Neural cell (in vitro differentiated cells): ENCODE measurements around the gene ZNF556. TPM values are rescaled to one million over a fixed set of nuclear protein-coding genes. Genes with fewer than 3 reads are reported as not detected.

Experiments
- H2AFZ ChIP-seq: fragments of 200-600, 300-800 bp; sonication (generic), shearing (Covaris generic); 2 replicates; pipeline ENCODE4 v1.6.0; 2014; ENCODE audit warnings: low read depth, mild to moderate bottlenecking, antibody characterized with exemption, low read length, moderate library complexity
- H3F3A ChIP-seq: fragments of 200-600 bp; shearing (Covaris generic); 2 replicates; pipeline ENCODE4 v1.6.1; 2016; ENCODE audit warnings: mild to moderate bottlenecking, moderate library complexity, mixed read lengths, antibody characterized with exemption, low read length; ENCODE audit not compliant: insufficient read depth, poor library complexity, severe bottlenecking
- H3K27ac ChIP-seq: fragments of 200-600, 300-800 bp; sonication (generic), shearing (Covaris generic); 2 replicates; pipeline ENCODE4 v1.5.1; 2014; ENCODE audit warnings: mild to moderate bottlenecking, low read length, moderate library complexity
- H3K27me3 ChIP-seq: fragments of 300-800, 200-600 bp; sonication (generic), shearing (Covaris generic); 2 replicates; pipeline ENCODE4 v1.6.0; 2014; ENCODE audit warnings: mild to moderate bottlenecking, low read depth, low read length, moderate library complexity; ENCODE audit not compliant: insufficient read depth
- H3K36me3 ChIP-seq: fragments of 300-800, 200-600 bp; sonication (generic), shearing (Covaris generic); 2 replicates; pipeline ENCODE4 v1.5.1; 2014; ENCODE audit warnings: mild to moderate bottlenecking, antibody characterized with exemption, low read length, moderate library complexity; ENCODE audit not compliant: insufficient read depth
- H3K4me2 ChIP-seq: fragments of 300-800, 200-600 bp; sonication (generic), shearing (Covaris generic); 2 replicates; pipeline ENCODE4 v1.6.0; 2014; ENCODE audit warnings: mild to moderate bottlenecking, low read length
- H3K4me3 ChIP-seq: fragments of 300-800, 200-600 bp; sonication (generic), shearing (Covaris generic); 2 replicates; pipeline ENCODE4 v1.5.1; 2014; ENCODE audit warnings: mild to moderate bottlenecking, low read length, moderate library complexity
- H3K79me2 ChIP-seq: fragments of 200-600 bp; shearing (Covaris generic); replicated peaks from 2 replicates; pipeline ENCODE4 v1.6.0; 2014; ENCODE audit warnings: mild to moderate bottlenecking, low read length, moderate library complexity; ENCODE audit not compliant: insufficient read depth
- H3K9ac ChIP-seq: fragments of 300-800, 200-600 bp; sonication (generic), shearing (Covaris generic); 2 replicates; pipeline ENCODE4 v1.6.1; 2016; ENCODE audit warnings: mild to moderate bottlenecking, low read length, mixed read lengths
- H3K9me2 ChIP-seq: fragments of 200-600 bp; shearing (Covaris generic); 2 replicates; pipeline ENCODE4 v1.6.1; 2016; ENCODE audit warnings: mild to moderate bottlenecking, low read length, mixed read lengths; ENCODE audit not compliant: insufficient read depth
- H3K9me3 ChIP-seq: fragments of 200-600, 300-800 bp; sonication (generic), shearing (Covaris generic); 2 replicates; pipeline ENCODE4 v1.6.1; 2016; ENCODE audit warnings: mild to moderate bottlenecking, mixed run types, low read length, moderate library complexity, mixed read lengths
- H4K20me1 ChIP-seq: fragments of 200-600 bp; shearing (Covaris generic); 2 replicates; pipeline ENCODE4 v1.6.1; 2016; ENCODE audit warnings: mild to moderate bottlenecking, mixed run types; ENCODE audit not compliant: insufficient read depth
- EP300 ChIP-seq: fragments of 450-650 bp; conservative IDR thresholded peaks from 2 replicates; pipeline ENCODE4 v1.6.1; 2014; ENCODE audit warnings: antibody characterized with exemption, mild to moderate bottlenecking, moderate library complexity; ENCODE audit not compliant: poor library complexity, severe bottlenecking
- EZH2 ChIP-seq: fragments of 200-600, 300-800 bp; shearing (Covaris generic), sonication (generic); IDR thresholded peaks from 2 replicates; pipeline ENCODE4 v1.6.1; 2014; ENCODE audit warnings: antibody characterized with exemption, low read length, borderline replicate concordance, mild to moderate bottlenecking; ENCODE audit not compliant: insufficient read depth, poor library complexity, severe bottlenecking
- MXI1 ChIP-seq: fragments of 450-650 bp; conservative IDR thresholded peaks from 2 replicates; pipeline ENCODE4 v1.6.1; 2014; ENCODE audit warnings: antibody characterized with exemption, mild to moderate bottlenecking; ENCODE audit not compliant: poor library complexity, severe bottlenecking
- POLR2AphosphoS5 ChIP-seq: IDR thresholded peaks from 2 replicates; pipeline ENCODE4 v1.6.1; 2012
- RAD21 ChIP-seq: fragments of 450-650 bp; conservative IDR thresholded peaks from 2 replicates; pipeline ENCODE4 v1.6.1; 2014; ENCODE audit warnings: antibody characterized with exemption, mild to moderate bottlenecking, moderate library complexity
- REST ChIP-seq: IDR thresholded peaks from 2 replicates; pipeline ENCODE4 v1.6.1; 2012; ENCODE audit warnings: borderline replicate concordance
- SMC3 ChIP-seq: fragments of 450-650 bp; conservative IDR thresholded peaks from 2 replicates; pipeline ENCODE4 v1.6.1; 2014; ENCODE audit warnings: antibody characterized with exemption, mild to moderate bottlenecking, moderate library complexity; ENCODE audit not compliant: poor library complexity
- TAF1 ChIP-seq: IDR thresholded peaks from 2 replicates; pipeline ENCODE4 v1.6.1; 2012; ENCODE audit warnings: low read depth
- polyA plus RNA-seq: library from polyadenylated mRNA; depleted of rRNA; stranded (reverse); fragments of >200 nt; gene quantifications from 2 replicates; pipeline ENCODE4 v1.2.3, GENCODE V29; 2014
- TF ChIP-seq, protein P1 (sequence below): fragments of 450-650 bp; IDR thresholded peaks from 2 replicates; pipeline ENCODE4 v1.5.1; 2014; ENCODE audit warnings: antibody characterized with exemption, mild to moderate bottlenecking, moderate library complexity; ENCODE audit not compliant: poor library complexity, severe bottlenecking

ZNF556 gene
- polyA plus RNA-seq, 1 donor from 2014 or later = 0.28 TPM

GRCh38 chr19:2853015-2853606, 14.0 kb upstream of the ZNF556 start:
- Histone ChIP-seq H4K20me1 (no peaks in the 10 kb centered on the region), H3K36me3 (peaks cover 30% of the 10 kb centered on the region), H3F3A (no peaks in the 10 kb centered on the region), H3K9me2 (no peaks in the 10 kb centered on the region), H3K9me3 (peaks cover 31% of the 10 kb centered on the region), H2AFZ (no peak overlapping the region), H3K4me2 (no peak overlapping the region), H3K27ac (no peak overlapping the region), H3K4me3 (no peak overlapping the region), H3K9ac (no peak overlapping the region), H3K79me2 (peaks cover 3% of the 10 kb centered on the region), H3K27me3 (no peaks in the 10 kb centered on the region)
- TF ChIP-seq TAF1 = no peak

GRCh38 chr19:2854849-2855248, 12.3 kb upstream of the ZNF556 start:
- H3K9ac ChIP-seq = no peak overlapping the region
- no peaks in the 10 kb centered on the region for H3K27me3 ChIP-seq
- no peaks in the 10 kb centered on the region for H3F3A ChIP-seq
- H2AFZ ChIP-seq = no peak overlapping the region
- H3K27ac ChIP-seq = no peak overlapping the region
- H3K4me2 ChIP-seq = no peak overlapping the region
- H3K9me3 ChIP-seq = peaks cover 27% of the 10 kb centered on the region
- no peaks in the 10 kb centered on the region for H3K79me2 ChIP-seq
- no peaks in the 10 kb centered on the region for H4K20me1 ChIP-seq
- no peaks in the 10 kb centered on the region for H3K9me2 ChIP-seq
- no peak overlapping the region for H3K4me3 ChIP-seq
- H3K36me3 ChIP-seq = peaks cover 30% of the 10 kb centered on the region
- no peak for TF ChIP-seq EP300

DNA sequence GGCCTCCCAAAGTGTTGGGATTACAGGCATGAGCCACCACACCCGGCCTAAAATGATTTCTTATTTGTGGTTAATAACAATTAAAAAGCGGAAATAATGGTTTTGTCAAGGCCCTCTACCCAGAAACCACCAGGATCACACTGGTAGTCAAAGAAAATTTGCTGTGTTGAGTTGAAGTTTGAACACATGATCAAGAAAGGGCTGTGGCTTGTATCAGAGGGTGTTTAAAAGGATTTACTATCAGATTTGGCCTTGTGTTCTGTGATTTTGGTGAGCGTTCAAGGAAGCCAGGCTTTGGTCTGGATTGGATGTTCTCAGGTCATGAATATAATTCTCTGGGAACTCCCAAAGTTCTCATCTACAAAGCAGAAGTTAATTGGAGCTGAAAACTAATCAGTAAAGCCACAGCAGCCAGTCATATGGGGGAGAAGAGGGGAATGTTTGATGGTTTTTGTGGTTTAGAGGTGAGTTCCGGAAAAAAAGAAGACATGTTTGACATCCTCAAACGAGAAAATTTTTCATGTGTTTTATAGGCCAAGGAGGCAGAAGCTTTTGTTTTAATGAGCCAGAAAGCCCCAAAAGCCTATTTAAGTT, 10.6 kb upstream of the ZNF556 start:
- H3K9me3 ChIP-seq = peaks cover 27% of the 10 kb centered on the region
- no peaks in the 10 kb centered on the region for H3F3A ChIP-seq
- H4K20me1 ChIP-seq = no peaks in the 10 kb centered on the region
- no peak overlapping the region for H2AFZ ChIP-seq
- no peak overlapping the region for H3K4me2 ChIP-seq
- H3K27ac ChIP-seq = no peak overlapping the region
- no peaks in the 10 kb centered on the region for H3K79me2 ChIP-seq
- no peak overlapping the region for H3K9ac ChIP-seq
- H3K4me3 ChIP-seq = no peak overlapping the region
- TF ChIP-seq REST = no peak
- TF ChIP-seq MXI1 = no peak
- no peak for TF ChIP-seq EZH2
- TF ChIP-seq, protein P1, sequence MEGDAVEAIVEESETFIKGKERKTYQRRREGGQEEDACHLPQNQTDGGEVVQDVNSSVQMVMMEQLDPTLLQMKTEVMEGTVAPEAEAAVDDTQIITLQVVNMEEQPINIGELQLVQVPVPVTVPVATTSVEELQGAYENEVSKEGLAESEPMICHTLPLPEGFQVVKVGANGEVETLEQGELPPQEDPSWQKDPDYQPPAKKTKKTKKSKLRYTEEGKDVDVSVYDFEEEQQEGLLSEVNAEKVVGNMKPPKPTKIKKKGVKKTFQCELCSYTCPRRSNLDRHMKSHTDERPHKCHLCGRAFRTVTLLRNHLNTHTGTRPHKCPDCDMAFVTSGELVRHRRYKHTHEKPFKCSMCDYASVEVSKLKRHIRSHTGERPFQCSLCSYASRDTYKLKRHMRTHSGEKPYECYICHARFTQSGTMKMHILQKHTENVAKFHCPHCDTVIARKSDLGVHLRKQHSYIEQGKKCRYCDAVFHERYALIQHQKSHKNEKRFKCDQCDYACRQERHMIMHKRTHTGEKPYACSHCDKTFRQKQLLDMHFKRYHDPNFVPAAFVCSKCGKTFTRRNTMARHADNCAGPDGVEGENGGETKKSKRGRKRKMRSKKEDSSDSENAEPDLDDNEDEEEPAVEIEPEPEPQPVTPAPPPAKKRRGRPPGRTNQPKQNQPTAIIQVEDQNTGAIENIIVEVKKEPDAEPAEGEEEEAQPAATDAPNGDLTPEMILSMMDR = no peak
- TF ChIP-seq EP300 = no peak
- TF ChIP-seq SMC3 = no peak
- TF ChIP-seq TAF1 = no peak
- no peak for TF ChIP-seq RAD21
- TF ChIP-seq POLR2AphosphoS5 = no peak
- no peaks in the 10 kb centered on the region for H3K9me2 ChIP-seq
- no peaks in the 10 kb centered on the region for H3K27me3 ChIP-seq
- H3K36me3 ChIP-seq = peaks cover 30% of the 10 kb centered on the region
